HUES48 (cell line): ENCODE data around the gene M1AP.

ENCODE experiments used
- H3K27ac ChIP-seq: one replicate; pipeline ENCODE4 v1.7.0; 2013; ENCODE audit warnings: low read depth, low read length, inconsistent platforms
- H3K27me3 ChIP-seq: 2 replicates; pipeline ENCODE4 v1.6.1; 2013; ENCODE audit warnings: mild to moderate bottlenecking, low read length; ENCODE audit not compliant: control insufficient read depth, insufficient read depth
- H3K36me3 ChIP-seq: 2 replicates; pipeline ENCODE4 v1.6.1; 2013; ENCODE audit warnings: low read length; ENCODE audit not compliant: control insufficient read depth, insufficient read depth
- H3K4me1 ChIP-seq: 2 replicates; pipeline ENCODE4 v1.6.1; 2013; ENCODE audit warnings: mild to moderate bottlenecking, low read length; ENCODE audit not compliant: control insufficient read depth, insufficient read depth
- H3K4me3 ChIP-seq: 2 replicates; pipeline ENCODE4 v1.5.1; 2013; ENCODE audit warnings: mild to moderate bottlenecking, low read depth, low read length
- H3K9ac ChIP-seq: 2 replicates; pipeline ENCODE4 v1.6.1; 2013; ENCODE audit warnings: mild to moderate bottlenecking, low read depth, low read length, moderate library complexity
- H3K9me3 ChIP-seq: 2 replicates; pipeline ENCODE4 v1.6.1; 2013; ENCODE audit warnings: low read length; ENCODE audit not compliant: control insufficient read depth, insufficient read depth

The M1AP gene

DNA sequence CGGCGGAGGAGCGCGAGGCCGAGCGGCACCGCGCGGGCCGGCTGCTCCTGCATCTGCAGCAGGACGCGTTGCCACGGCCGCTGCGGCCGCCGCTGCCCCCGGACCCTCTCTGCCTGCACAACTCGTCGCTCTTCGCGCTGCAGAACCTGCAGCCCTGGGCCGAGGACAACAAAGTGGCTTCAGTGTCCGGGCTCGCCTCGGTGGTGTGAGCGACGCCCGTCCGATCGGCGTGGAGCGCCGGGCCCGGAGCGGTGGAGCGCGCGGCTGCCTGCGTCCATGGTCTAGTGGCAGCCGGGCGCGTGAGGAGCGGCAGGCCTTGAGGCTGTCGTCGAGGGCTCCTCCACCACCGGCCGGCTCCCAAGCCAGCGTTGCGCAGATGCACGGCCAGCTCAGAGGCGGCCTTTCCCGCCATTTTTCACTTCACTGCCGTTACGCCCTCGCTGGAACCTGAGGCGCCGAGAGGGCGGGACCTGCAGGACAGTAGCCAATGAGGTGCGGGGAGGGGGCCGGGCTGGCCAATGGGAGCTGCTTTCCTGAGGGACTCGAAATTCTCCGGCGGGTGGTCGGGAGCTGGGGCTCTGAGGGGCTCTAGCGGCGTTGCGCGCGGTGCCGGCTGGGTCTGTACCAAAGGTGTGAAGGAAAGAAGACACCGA, 132.0 kb downstream of the M1AP start:
- Histone ChIP-seq H3K4me3 (peak overlapping the region; percentile 28; the same call in 1 of the 2 replicates), H3K36me3 (no peaks in the 10 kb centered on the region), H3K27me3 (peaks cover 94% of the 10 kb centered on the region), H3K9me3 (peaks cover 7% of the 10 kb centered on the region), H3K27ac (no peak overlapping the region), H3K9ac (no peak overlapping the region), H3K4me1 (peaks cover 7% of the 10 kb centered on the region)

DNA sequence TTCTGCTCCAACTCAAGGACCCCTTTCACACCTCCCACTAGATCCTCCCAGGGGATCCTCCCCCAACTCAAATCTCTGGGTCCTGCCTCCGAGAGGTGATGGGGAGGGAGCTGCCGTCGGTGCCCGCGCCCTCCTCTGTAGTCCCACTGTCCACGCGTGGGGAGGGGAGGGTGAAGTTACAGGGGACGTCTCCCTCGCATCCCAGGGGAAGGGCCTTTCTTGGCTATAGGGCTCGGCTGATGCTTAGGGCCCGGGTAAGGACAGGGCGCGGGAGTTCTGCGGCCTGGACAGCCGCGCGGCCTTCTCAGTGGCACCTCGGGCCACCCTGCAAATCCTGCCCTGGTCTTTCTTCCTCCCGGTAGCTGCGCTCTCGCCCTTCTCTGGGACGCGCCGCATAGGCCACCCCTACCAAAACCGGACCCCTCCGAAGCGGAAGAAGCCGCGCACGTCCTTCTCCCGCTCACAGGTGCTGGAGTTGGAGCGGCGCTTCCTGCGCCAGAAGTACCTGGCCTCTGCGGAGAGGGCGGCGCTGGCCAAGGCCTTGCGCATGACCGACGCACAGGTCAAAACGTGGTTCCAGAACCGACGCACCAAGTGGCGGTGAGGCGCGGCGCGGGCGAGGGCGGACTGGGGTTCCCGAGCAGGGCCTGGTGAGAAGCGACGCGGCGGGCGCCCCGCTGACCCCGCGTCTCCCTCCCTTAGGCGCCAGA, 132.7 kb downstream of the M1AP start:
- H3K27ac ChIP-seq: no peak overlapping the region
- H3K4me3 ChIP-seq: peak overlapping the region; percentile 28; the same call in 1 of the 2 replicates
- peaks cover 100% of the 10 kb centered on the region for H3K27me3 ChIP-seq
- no peaks in the 10 kb centered on the region for H3K36me3 ChIP-seq
- H3K9me3 ChIP-seq: peaks cover 7% of the 10 kb centered on the region
- H3K4me1 ChIP-seq: peaks cover 7% of the 10 kb centered on the region
- H3K9ac ChIP-seq: no peak overlapping the region

GRCh38 chr2:74514368-74515270, 133.5 kb downstream of the M1AP start, which contains the start of gene TLX2:
TLX2 (plus strand) TSS chr2:74514450; CDS start chr2:74514807, 357 bp downstream.
- peak within 1 kb of the TSS; percentile 57 for H3K4me3 ChIP-seq

DNA sequence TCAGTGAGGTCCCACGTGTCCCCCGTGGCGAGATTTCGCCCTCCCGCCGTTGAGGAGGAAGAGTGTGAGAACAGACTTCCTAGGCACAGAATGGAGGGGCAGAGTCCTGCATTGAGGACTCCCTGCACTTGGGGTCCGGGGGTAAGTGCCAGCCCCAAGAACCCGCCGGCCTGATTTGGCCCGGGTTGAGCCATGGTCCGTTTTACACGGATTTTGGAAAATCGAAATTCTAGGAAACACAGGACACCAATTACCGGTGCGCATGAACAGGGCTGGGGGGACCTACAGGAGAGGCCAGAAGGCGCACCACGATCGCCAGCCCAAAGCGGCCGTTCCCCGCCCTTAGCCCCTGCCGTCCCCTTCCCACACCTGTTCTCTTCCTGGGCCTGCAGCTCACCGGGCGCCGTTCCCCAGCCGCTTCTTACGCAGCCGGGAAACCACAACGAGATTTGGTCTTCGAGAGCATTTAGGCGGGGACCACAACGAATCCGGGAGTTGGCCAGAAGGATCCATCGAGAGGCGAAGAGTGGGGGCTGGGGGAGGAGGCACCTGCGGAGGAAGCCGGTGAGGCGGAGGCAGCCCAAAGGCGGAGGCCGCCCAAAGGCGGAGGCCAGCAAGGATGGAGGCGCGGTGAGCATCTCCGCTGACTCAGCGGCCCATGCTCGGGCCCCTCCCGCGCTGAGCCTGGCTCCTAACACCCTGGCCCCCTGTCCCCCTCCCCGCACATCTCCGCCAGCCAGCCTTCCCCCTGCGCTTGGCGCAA, 134.3 kb downstream of the M1AP start:
- Histone ChIP-seq H3K9ac (no peak overlapping the region), H3K27me3 (peaks cover 100% of the 10 kb centered on the region)

More at GRCh38 chr2:74514368-74515270, 133.5 kb downstream of the M1AP start, which contains the start of gene TLX2:
- Histone ChIP-seq H3K27me3 (peaks cover 100% of the 10 kb centered on the region), H3K36me3 (no peaks in the 10 kb centered on the region), H3K9ac (no peak within 1 kb of the TSS), H3K9me3 (peaks cover 7% of the 10 kb centered on the region), H3K4me1 (peaks cover 7% of the 10 kb centered on the region), H3K27ac (no peak within 1 kb of the TSS)

GRCh38 chr2:74512744-74513604, 135.2 kb downstream of the M1AP start:
- Histone ChIP-seq H3K27me3 (peaks cover 96% of the 10 kb centered on the region), H3K27ac (no peak overlapping the region), H3K4me3 (peak overlapping the region; percentile 57), H3K36me3 (no peaks in the 10 kb centered on the region), H3K4me1 (peaks cover 13% of the 10 kb centered on the region), H3K9ac (no peak overlapping the region), H3K9me3 (peaks cover 7% of the 10 kb centered on the region)

More for the DNA sequence above, 134.3 kb downstream of the M1AP start:
- H3K9me3 ChIP-seq: peaks cover 7% of the 10 kb centered on the region
- H3K36me3 ChIP-seq: no peaks in the 10 kb centered on the region
- H3K4me1 ChIP-seq: peaks cover 8% of the 10 kb centered on the region
- H3K4me3 ChIP-seq: peak overlapping the region; percentile 57
- H3K27ac ChIP-seq: no peak overlapping the region

DNA sequence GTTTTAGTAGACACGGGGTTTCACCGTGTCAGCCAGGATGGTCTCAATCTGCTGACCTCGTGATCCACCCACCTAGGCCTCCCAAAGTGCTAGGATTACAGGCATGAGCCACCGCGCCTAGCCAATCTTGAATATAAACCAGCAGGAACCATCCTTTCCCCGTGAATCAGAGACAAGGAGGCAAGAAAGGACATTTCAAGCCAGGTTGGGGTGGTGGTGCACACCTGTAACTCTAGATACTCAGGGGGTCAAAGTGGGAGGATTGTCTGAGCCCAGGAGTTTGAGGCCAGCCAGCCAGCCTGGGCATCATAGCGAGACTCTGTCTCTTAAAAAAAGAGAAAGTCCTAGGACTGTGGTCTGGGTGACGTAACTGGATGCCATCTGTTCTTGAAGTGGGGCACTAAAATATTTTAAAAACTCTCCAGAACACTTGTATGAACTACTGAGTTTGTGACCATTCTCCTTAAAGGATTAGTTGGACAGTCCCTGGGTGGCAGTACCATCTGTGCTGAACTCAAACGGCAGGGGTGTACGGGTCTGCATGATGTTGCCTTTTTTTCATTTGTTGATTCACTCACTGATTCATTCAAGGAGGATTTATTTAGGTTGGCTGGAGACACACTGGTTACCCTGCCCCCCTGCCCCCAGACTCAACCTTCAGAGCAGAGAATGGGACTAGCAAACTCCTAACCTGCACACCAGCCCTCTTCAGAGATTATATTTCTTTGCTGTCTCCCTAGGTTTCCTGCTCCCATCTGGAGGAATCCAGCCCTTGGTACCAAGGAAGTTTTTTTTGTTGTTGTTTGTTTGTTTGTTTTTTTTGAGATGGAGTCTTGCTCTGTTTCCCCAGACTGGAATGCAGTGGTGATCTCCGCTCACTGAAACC, 136.8 kb downstream of the M1AP start:
- peaks cover 19% of the 10 kb centered on the region for H3K4me1 ChIP-seq
- H3K27me3 ChIP-seq: peaks cover 80% of the 10 kb centered on the region
- H3K27ac ChIP-seq: no peak overlapping the region
- H3K4me3 ChIP-seq: no peak overlapping the region
- no peak overlapping the region for H3K9ac ChIP-seq
- no peaks in the 10 kb centered on the region for H3K36me3 ChIP-seq
- no peaks in the 10 kb centered on the region; the same call in 1 of the 2 replicates for H3K9me3 ChIP-seq

GRCh38 chr2:74510272-74510671, 137.9 kb downstream of the M1AP start:
- H3K9me3 ChIP-seq: no peaks in the 10 kb centered on the region
- H3K4me1 ChIP-seq: peaks cover 19% of the 10 kb centered on the region
- H3K27me3 ChIP-seq: peaks cover 74% of the 10 kb centered on the region

DNA sequence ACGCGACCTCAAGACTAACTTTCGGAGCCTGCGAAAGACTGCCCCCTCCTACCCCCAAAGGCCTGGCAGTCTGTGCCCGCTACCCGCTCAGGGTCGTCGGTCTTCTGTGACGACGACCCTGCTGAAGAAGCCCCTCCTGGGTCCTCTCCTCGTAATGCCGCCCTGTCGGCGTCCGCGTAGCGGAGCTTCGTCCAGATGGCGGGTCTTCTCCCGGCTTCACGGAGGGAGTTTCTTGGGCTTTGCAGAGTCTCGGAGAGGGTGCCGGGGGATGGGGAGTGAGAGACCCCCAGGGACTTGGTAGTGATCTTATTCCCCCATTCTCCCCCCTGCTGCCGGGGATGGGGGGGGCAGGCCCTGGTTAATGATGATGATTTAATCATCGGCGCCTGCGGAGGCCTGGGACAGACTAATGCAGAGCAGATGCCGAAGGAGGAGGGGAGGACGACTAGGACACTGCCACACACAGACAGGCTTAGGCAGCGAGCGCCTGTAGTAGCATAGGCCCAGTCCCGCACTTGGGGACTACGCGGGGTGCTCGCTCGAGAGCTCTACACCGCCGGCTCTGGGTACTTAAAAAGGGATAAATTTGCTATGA, 140.1 kb downstream of the M1AP start:
- Histone ChIP-seq H3K9ac (peak overlapping the region; percentile 93), H3K27me3 (peaks cover 74% of the 10 kb centered on the region), H3K27ac (peak overlapping the region; percentile 100), H3K36me3 (peaks cover 10% of the 10 kb centered on the region; the same call in 1 of the 2 replicates), H3K4me1 (peaks cover 12% of the 10 kb centered on the region; the same call in 1 of the 2 replicates), H3K9me3 (no peaks in the 10 kb centered on the region), H3K4me3 (peak overlapping the region; percentile 93)

More at GRCh38 chr2:74510272-74510671, 137.9 kb downstream of the M1AP start:
- Histone ChIP-seq H3K36me3 (peaks cover 4% of the 10 kb centered on the region; the same call in 1 of the 2 replicates), H3K4me3 (no peak overlapping the region), H3K9ac (no peak overlapping the region), H3K27ac (no peak overlapping the region)
